GM19351 (cell line): ENCODE data around the gene GLRA2.
A peak's percentile ranks its signal among the peaks of the same experiment; 100 is the strongest.

ENCODE experiments used
- ATAC-seq: cut with Tn5 transposase; IDR thresholded peaks from one replicate; pipeline ENCODE4 v1.9.1; 2021; ENCODE audit warnings: mild to moderate bottlenecking, moderate library complexity; ENCODE audit not compliant: unreplicated experiment

GLRA2 gene

DNA sequence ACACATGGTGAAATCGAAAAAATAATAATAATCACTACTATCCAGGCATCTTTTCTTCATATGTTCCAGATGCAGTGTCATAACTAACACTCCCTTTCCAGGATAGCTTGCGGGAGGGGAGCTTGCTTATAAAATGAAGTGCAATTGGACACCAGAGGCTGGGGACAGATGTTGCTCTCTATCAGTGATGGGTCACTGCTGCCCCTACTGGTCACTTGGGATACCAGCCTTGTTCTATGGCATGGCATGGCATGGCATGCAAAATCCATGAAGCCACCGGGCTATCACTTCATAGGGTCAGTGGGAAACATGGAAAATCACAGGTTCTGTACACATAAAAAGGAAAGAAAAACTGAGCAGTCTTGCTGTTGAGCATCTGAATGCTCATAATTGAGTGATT is 168.1 kb downstream of the GLRA2 start:
- ATAC-seq: peak; percentile 98

- ATAC-seq: no peak
These were observed 169.5 kb downstream of the GLRA2 start for GRCh38 chrX:14698790-14699189.

GRCh38 chrX:14700982-14701381 is 171.6 kb downstream of the GLRA2 start:
- no peak for ATAC-seq

DNA sequence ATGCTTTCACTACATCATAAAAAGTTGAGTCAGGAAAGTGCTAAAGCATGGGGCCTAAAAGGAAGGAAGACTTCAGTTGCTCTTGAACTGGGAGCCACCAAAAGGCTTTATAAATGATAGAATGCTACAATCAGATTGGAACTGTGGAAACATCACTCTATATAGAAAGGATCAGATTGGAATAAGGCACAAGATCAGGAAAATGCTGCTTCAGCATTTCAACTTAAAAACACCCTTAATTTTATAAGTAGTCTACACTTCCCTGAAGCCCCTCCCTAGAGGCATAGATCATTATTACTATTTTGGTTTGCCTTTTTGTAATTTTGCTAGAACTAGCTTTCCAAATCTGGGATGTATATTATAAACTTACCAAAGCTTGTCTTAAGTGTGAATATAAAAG is 172.8 kb downstream of the GLRA2 start:
- ATAC-seq: no peak

GRCh38 chrX:14712096-14712495 is 182.8 kb downstream of the GLRA2 start:
- ATAC-seq: no peak

DNA sequence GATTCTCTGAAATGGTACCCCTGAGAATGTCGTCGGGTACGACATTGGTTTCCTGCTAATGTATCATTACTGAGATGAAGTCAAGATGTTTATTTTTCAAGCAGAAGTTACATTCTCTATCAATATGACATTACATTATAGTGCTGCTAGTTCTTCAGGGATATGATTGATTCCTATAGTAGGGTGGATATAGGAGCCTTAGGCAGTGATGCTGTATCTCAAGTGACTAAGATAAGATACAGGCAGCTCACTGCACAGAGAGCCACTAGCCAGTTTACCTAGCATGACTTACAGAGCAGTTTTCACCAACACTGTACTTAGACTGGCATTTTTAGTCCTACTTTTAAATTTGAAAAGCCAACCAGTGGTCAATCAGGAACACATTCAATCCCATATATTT is 188.6 kb downstream of the GLRA2 start:
- ATAC-seq: no peak

GRCh38 chrX:14718403-14718802 is 189.1 kb downstream of the GLRA2 start:
- ATAC-seq: no peak

DNA sequence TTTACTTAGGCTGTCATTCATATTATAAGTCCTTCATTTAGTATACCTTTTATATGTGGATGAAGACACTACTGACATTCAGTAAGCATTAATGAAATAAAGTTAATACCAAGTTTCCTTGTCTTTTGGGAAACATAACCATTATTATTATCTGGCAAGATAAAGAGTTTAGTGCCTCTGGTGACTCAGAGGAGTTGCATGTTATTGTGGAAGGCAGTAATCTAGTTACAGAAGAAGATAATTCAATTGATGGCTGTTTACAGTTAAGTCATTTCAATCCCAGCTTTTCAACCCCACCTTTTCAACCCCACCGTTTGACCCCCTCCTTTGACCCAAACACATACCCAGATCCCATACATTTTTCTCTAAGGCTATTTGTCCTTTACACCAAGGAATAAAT is 199.7 kb downstream of the GLRA2 start:
- no peak for ATAC-seq

GRCh38 chrX:14738643-14739042 is 209.3 kb downstream of the GLRA2 start:
- no peak for ATAC-seq

DNA sequence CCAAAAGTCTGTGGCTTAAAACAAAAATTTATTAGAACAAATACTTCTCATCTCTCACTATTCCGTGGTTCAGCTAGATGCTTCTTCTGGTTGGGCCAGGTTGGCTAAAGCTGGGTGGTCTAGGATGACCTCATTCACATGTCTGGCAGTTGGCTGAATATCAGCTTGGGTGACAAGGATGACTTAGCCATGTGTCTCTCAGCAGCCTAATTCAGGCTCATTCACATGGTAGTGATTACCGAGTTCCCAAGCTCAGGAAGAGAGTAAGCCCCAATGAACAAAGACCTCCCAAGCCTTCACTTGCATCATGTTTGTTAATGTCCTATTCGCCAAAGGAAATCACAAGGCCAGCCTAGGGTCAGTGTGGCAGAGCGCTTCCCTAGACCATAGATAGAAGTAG is 224.1 kb downstream of the GLRA2 start:
- ATAC-seq: no peak

GRCh38 chrX:14758029-14758491 is 228.7 kb downstream of the GLRA2 start:
- no peak for ATAC-seq

DNA sequence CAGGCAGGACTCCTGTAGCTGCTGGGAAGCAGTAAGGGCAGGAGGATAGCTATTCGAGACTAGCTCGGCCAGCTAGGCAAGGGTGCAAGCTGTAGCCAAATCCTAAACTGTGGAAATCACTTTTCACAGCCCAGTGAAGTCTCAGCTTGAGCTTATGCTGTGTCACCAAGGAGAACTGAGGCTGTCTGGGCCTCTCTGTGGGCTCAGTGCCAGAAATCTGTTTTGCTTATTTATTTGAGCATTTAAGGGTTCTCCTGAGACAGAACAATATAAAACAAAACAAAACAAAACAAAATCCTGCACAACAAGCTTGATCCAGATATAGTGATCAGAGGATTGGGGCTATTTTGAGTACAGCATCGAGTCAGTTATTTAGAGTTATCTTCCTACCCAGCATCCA is 246.1 kb downstream of the GLRA2 start:
- ATAC-seq: no peak

- ATAC-seq: no peak
These were observed 247.6 kb downstream of the GLRA2 start for GRCh38 chrX:14776901-14777300.

DNA sequence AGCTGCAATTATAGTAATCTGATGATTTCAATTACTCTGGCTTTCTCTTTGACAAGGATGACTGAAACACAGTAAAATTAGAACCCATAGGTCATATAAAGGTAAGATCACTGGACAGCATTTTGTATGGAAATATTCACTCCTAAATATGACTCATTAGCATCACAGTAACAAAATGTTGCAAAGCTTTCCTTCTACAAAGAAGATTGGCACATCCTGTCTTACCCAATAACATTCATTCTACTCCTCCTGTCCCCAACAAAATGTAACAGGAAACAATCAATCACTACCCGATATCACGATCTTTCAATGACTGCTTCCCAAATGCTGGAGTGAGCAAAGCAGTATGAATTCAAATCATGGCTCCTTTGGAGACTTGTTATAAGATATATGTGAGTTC is 248.2 kb downstream of the GLRA2 start:
- ATAC-seq: no peak

DNA sequence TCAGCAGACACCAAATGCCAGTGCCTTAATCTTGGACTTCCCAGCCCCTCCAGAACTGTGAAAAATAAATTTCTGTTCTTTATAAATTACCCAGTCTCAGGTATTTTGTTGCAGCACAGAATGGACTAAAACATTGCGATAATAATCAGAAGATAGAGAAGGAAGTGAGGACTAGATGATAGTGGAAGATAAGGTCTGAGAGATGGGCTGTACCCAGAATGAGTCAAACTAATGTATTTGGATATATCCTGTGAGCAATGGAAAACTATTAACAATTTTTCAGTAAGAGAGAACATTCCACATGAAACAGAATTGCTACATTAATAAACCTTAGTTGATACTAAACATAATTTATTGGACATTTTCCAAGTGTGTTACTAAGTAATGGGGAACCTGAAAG is 250.2 kb downstream of the GLRA2 start:
- ATAC-seq: no peak
